K562 (cell line): ENCODE data around the gene RASGEF1C. TPM values are rescaled to one million over a fixed set of nuclear protein-coding genes. Genes with fewer than 3 reads are reported as not detected.

ENCODE experiments used
- ATAC-seq: fragments of 200-7000 bp; cut with Tn5 transposase; 3 replicates; pipeline ENCODE4 v1.9.1; 2020; ENCODE audit warnings: moderate library complexity
- BruUV-seq: library from RNA; stranded (reverse); fragments of 400-500 nt; replicated peaks from 2 replicates; lab custom pipeline; 2021; lab: Mats Ljungman, UMichigan
- CTCF ChIA-PET: fragments of 300-600 bp; formaldehyde crosslinking; extraction: SDS; loops from one replicate; lab custom pipeline; 2021; ENCODE audit warnings: low intra/inter-chr PET ratio; lab: Yijun Ruan, JAX
- POLR2A ChIA-PET: fragments of 300-600, 350-650 bp; sonication (Branson Sonifier 250); formaldehyde crosslinking; extraction: SDS; loops from one replicate; lab custom pipeline; 2021; ENCODE audit warnings: antibody characterized with exemption, inconsistent platforms; lab: Yijun Ruan, JAX
- DNase-seq, 4 experiments: peaks; one replicate each; pipeline versions ENCODE4 v3.0.0 to v3.0.0-alpha.2; 2011 to 2018; ENCODE audit warnings: low spot score in 3 of 4, mixed read lengths in 3 of 4; ENCODE audit errors: extremely low read depth in 1 of 4
- FAIRE-seq: peaks from 2 replicates; lab custom pipeline; 2011; peaks lifted over from hg19 to GRCh38; lab: Jason Lieb, UNC
- H2AFZ ChIP-seq: 2 replicates; pipeline ENCODE4 v1.6.0; 2011; ENCODE audit warnings: low read depth, low read length, control low read depth, inconsistent platforms
- H3K27ac ChIP-seq: fragments of 200-600 bp; 3 replicates; pipeline ENCODE4 v1.8.0; 2011; ENCODE audit warnings: low read depth, mild to moderate bottlenecking, control low read depth, inconsistent platforms, low read length, moderate library complexity, mixed read lengths; ENCODE audit errors: extremely low read depth
- H3K27me3 ChIP-seq, 2 experiments: fragments of 300-600 bp in 1 of 2; 2 replicates in 1 of 2; 3 replicates in 1 of 2; pipeline versions ENCODE4 v1.6.0 to v1.8.0; 2011; ENCODE audit warnings: inconsistent platforms in 2 of 2, low read length in 2 of 2, mild to moderate bottlenecking in 1 of 2, mixed read lengths in 1 of 2, moderate library complexity in 1 of 2; ENCODE audit not compliant: control insufficient read depth in 2 of 2, insufficient read depth in 2 of 2
- H3K36me3 ChIP-seq: fragments of 300-600 bp; 3 replicates; pipeline ENCODE4 v1.8.0; 2011; ENCODE audit warnings: mild to moderate bottlenecking, low read length, inconsistent platforms; ENCODE audit not compliant: control insufficient read depth, insufficient read depth
- H3K4me1 ChIP-seq, 2 experiments: fragments of 200-600 bp in 1 of 2; replicated peaks in 1 of 2; 2 replicates in 1 of 2; 3 replicates in 1 of 2; pipeline versions ENCODE4 v1.5.1 to v1.8.0; 2011; ENCODE audit warnings: inconsistent platforms in 2 of 2, low read length in 2 of 2, mild to moderate bottlenecking in 1 of 2, mixed read lengths in 1 of 2, moderate library complexity in 1 of 2; ENCODE audit not compliant: control insufficient read depth in 2 of 2, insufficient read depth in 2 of 2
- H3K4me2 ChIP-seq: 2 replicates; pipeline ENCODE4 v1.6.1; 2011; ENCODE audit warnings: low read length, control low read depth, inconsistent platforms, mixed read lengths; ENCODE audit not compliant: insufficient read depth
- H3K4me3 ChIP-seq: fragments of 200-600 bp; sonication (generic), shearing (Covaris generic); 2 replicates; pipeline ENCODE4 v1.5.1; 2016; ENCODE audit warnings: control low read depth, inconsistent platforms
- H3K79me2 ChIP-seq: fragments of 200-600 bp; 3 replicates; pipeline ENCODE4 v1.8.0; 2011; ENCODE audit warnings: low read length, inconsistent platforms; ENCODE audit not compliant: control insufficient read depth, insufficient read depth
- H3K9ac ChIP-seq, 2 experiments: 2 replicates each; pipeline versions ENCODE4 v1.6.0 to v1.6.1; 2011; ENCODE audit warnings: low read depth in 2 of 2, low read length in 2 of 2, control low read depth in 1 of 2, inconsistent platforms in 1 of 2, mild to moderate bottlenecking in 1 of 2, mixed read lengths in 1 of 2; ENCODE audit not compliant: insufficient read depth in 1 of 2
- H3K9me1 ChIP-seq: one replicate; pipeline ENCODE4 v1.6.0; 2011; ENCODE audit warnings: inconsistent platforms, mild to moderate bottlenecking, low read length, moderate library complexity; ENCODE audit not compliant: control insufficient read depth, insufficient read depth
- H3K9me3 ChIP-seq: replicated peaks from 2 replicates; pipeline ENCODE4 v1.5.1; 2011; ENCODE audit warnings: low read depth, low read length, inconsistent platforms; ENCODE audit not compliant: control insufficient read depth, insufficient read depth
- H4K20me1 ChIP-seq: replicated peaks from 2 replicates; pipeline ENCODE4 v1.6.1; 2011; ENCODE audit warnings: low read length, inconsistent platforms, mixed read lengths; ENCODE audit not compliant: control insufficient read depth, insufficient read depth
- PYGO2 ChIP-seq: fragments of 450-650 bp; IDR thresholded peaks from 2 replicates; pipeline ENCODE4 v1.6.1; 2016; ENCODE audit warnings: mild to moderate bottlenecking, missing genetic modification characterization, moderate library complexity, missing compliant biosample characterization
- SMARCA5 ChIP-seq: fragments of 450-650 bp; IDR thresholded peaks from 2 replicates; pipeline ENCODE4 v1.6.1; 2016
- WGBS: fragments of 100-300 bp; shearing (Covaris generic); methylation state at CpG from one replicate; pipeline ENCODE4 v1.1.6; 2016; ENCODE audit warnings: low coverage, mixed read lengths; ENCODE audit not compliant: insufficient coverage; ENCODE audit errors: missing lambda C conversion rate; 5-methylcytosine and 5-hydroxymethylcytosine counted together
- in situ Hi-C: fragments of 300-500 bp; cut with MboI; formaldehyde crosslinking; loops from 4 replicates; pipeline ENCODE4 v1.15.0; 2018; ENCODE audit warnings: inconsistent platforms, mixed read lengths
- intact Hi-C: fragments of 100-400 bp; cut with micrococcal nuclease; formaldehyde crosslinking; loops from 2 replicates; pipeline ENCODE4 v1.14.2; 2022
- polyA plus RNA-seq, 8 experiments: library from polyadenylated mRNA; depleted of rRNA in 4 of 8; stranded (reverse) in 5 of 8; unstranded in 3 of 8; fragments of >200 nt; fragmentation: Nextera tagmentation in 2 of 8; fragmentation: Illumina TruSeq in 1 of 8; extraction: Ambion mirVana in 2 of 8; extraction: Trizol in 1 of 8; gene quantifications; 2 replicates each; pipeline versions ENCODE4 v1.2.1 to v1.2.3, GENCODE V29; 2011 to 2014; ENCODE audit warnings: inconsistent platforms in 1 of 8, missing spikeins in 1 of 8
- total RNA-seq, 7 experiments: library from RNA; depleted of rRNA in 6 of 7; stranded (reverse); fragments of >200 nt in 6 of 7; fragmentation: Illumina TruSeq in 2 of 7; extraction: Trizol in 2 of 7; gene quantifications; 2 replicates each; pipeline versions ENCODE4 v1.2.1 to v1.2.3, GENCODE V29; 2011 to 2021; ENCODE audit warnings: low replicate concordance in 1 of 7
- TF ChIP-seq, protein P1 (sequence below), 3 experiments: fragments of 200-800 bp in 1 of 3; sonication (Bioruptor generic) in 1 of 3; sonication (generic) in 1 of 3; formaldehyde crosslinking in 1 of 3; IDR thresholded peaks; 2 replicates each; pipeline versions ENCODE4 v1.6.1 to v1.8.0; 2016 to 2022; ENCODE audit warnings: mild to moderate bottlenecking in 2 of 3, missing compliant biosample characterization in 2 of 3, missing genetic modification characterization in 2 of 3, missing genetic modification reagents in 1 of 3
- TF ChIP-seq, protein P2 (sequence below): fragments of 450-650 bp; IDR thresholded peaks from 2 replicates; pipeline ENCODE4 v1.6.1; 2018; ENCODE audit not compliant: partially characterized antibody
- TF ChIP-seq, protein P3 (sequence below), 2 experiments: fragments of 450-650 bp; formaldehyde crosslinking in 1 of 2; IDR thresholded peaks; 2 replicates each; pipeline versions ENCODE4 v1.4.0 to v1.6.1; 2014 to 2020; ENCODE audit warnings: mild to moderate bottlenecking in 2 of 2, borderline replicate concordance in 1 of 2, low read depth in 1 of 2

The RASGEF1C gene
- total and polyA plus RNA-seq, 9 of the 15 experiments (the other 6 are each of a cell fraction or from before 2014, with no cell fraction given) = 0.04 to 1.1 (median 0.21) TPM; not detected in 4

DNA sequence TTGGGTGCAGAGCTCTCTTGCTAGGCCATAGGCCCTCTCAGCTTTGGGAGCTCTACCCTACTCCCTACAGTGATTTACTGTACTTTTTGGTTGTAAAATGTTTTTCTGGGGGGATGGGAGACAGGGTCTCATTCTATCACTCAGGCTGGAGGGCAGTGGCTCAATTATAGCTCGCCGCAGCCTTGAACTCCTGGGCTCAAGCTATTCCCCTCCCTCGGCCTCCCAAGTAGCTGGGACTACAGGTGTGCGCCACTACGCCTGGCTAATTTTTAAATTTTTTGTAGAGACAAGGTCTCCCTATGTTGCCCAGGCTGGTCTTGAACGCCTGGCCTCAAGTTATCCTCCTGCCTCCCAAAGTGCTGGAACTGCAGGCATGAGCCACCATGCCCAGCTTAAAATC lies 115.8 kb downstream of the RASGEF1C start:
- ATAC-seq (no peak; the same call in 2 of the 3 replicates), FAIRE-seq (no peak), DNase-seq (no peak)
- no peaks in the 10 kb centered on the region for H4K20me1 ChIP-seq
- in situ Hi-C loops = no loop called here
- H3K4me3 ChIP-seq = no peak overlapping the region
- H3K9ac ChIP-seq = no peak overlapping the region
- H3K4me1 ChIP-seq = peaks cover 30 to 38% of the 10 kb centered on the region in 2 experiments
- POLR2A ChIA-PET = interaction anchor here (1.1 kb wide), 1 partner anchor 7 kb away, joined by 3 read pairs; no protein-coding TSS in a partner anchor
- no TSS peak for BruUV-seq
- 37% methylated on average over 6 of the region's 6 CpGs for WGBS
- CTCF ChIA-PET = no interaction called here
- H3K27ac ChIP-seq = no peak overlapping the region; the same call in 2 of the 3 replicates
- H3K27me3 ChIP-seq = no peaks in the 10 kb centered on the region
- intact Hi-C loops = loop anchor here (5.0 kb wide), 3 partner anchors 106 to 331 kb away; partner anchors contain the start of gene MRNIP
- TF ChIP-seq PYGO2 (tag) = no peak
- TF ChIP-seq, protein P1, sequence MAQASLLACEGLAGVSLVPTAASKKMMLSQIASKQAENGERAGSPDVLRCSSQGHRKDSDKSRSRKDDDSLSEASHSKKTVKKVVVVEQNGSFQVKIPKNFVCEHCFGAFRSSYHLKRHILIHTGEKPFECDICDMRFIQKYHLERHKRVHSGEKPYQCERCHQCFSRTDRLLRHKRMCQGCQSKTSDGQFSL (CRISPR knock-in tag; IDR thresholded peaks at IDR 0.05) = peak; percentile 30; the same call in 1 of the 2 replicates
- TF ChIP-seq, protein P1 (tag; IDR thresholded peaks at IDR 0.05) = no peak
- TF ChIP-seq, protein P2, sequence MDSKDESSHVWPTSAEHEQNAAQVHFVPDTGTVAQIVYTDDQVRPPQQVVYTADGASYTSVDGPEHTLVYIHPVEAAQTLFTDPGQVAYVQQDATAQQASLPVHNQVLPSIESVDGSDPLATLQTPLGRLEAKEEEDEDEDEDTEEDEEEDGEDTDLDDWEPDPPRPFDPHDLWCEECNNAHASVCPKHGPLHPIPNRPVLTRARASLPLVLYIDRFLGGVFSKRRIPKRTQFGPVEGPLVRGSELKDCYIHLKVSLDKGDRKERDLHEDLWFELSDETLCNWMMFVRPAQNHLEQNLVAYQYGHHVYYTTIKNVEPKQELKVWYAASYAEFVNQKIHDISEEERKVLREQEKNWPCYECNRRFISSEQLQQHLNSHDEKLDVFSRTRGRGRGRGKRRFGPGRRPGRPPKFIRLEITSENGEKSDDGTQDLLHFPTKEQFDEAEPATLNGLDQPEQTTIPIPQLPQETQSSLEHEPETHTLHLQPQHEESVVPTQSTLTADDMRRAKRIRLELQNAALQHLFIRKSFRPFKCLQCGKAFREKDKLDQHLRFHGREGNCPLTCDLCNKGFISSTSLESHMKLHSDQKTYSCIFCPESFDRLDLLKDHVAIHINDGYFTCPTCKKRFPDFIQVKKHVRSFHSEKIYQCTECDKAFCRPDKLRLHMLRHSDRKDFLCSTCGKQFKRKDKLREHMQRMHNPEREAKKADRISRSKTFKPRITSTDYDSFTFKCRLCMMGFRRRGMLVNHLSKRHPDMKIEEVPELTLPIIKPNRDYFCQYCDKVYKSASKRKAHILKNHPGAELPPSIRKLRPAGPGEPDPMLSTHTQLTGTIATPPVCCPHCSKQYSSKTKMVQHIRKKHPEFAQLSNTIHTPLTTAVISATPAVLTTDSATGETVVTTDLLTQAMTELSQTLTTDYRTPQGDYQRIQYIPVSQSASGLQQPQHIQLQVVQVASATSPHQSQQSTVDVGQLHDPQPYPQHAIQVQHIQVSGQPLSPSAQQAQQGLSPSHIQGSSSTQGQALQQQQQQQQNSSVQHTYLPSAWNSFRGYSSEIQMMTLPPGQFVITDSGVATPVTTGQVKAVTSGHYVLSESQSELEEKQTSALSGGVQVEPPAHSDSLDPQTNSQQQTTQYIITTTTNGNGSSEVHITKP = no peak
- TF ChIP-seq, protein P3, sequence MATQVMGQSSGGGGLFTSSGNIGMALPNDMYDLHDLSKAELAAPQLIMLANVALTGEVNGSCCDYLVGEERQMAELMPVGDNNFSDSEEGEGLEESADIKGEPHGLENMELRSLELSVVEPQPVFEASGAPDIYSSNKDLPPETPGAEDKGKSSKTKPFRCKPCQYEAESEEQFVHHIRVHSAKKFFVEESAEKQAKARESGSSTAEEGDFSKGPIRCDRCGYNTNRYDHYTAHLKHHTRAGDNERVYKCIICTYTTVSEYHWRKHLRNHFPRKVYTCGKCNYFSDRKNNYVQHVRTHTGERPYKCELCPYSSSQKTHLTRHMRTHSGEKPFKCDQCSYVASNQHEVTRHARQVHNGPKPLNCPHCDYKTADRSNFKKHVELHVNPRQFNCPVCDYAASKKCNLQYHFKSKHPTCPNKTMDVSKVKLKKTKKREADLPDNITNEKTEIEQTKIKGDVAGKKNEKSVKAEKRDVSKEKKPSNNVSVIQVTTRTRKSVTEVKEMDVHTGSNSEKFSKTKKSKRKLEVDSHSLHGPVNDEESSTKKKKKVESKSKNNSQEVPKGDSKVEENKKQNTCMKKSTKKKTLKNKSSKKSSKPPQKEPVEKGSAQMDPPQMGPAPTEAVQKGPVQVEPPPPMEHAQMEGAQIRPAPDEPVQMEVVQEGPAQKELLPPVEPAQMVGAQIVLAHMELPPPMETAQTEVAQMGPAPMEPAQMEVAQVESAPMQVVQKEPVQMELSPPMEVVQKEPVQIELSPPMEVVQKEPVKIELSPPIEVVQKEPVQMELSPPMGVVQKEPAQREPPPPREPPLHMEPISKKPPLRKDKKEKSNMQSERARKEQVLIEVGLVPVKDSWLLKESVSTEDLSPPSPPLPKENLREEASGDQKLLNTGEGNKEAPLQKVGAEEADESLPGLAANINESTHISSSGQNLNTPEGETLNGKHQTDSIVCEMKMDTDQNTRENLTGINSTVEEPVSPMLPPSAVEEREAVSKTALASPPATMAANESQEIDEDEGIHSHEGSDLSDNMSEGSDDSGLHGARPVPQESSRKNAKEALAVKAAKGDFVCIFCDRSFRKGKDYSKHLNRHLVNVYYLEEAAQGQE (IDR thresholded peaks at IDR 0.05; ENCODE audit: borderline replicate concordance) = no peak
- TF ChIP-seq, protein P3 (CRISPR knock-in tag; IDR thresholded peaks at IDR 0.05; ENCODE audit: low read depth) = 0 out of 2 replicates have a peak, but pooled peaks have one; percentile 15
- peak; percentile 21; the same call in 1 of the 2 replicates for TF ChIP-seq SMARCA5
- 0 out of 2 replicates have a peak overlapping the region, but pooled peaks have one; percentile 12 for H3K4me2 ChIP-seq
- no peaks in the 10 kb centered on the region for H3K36me3 ChIP-seq
- no peaks in the 10 kb centered on the region; the same call in 1 of the 2 replicates for H3K9me3 ChIP-seq
- no peaks in the 10 kb centered on the region for H3K79me2 ChIP-seq
- H2AFZ ChIP-seq = no peak overlapping the region
- H3K9me1 ChIP-seq = no peaks in the 10 kb centered on the region
